ENCODE measurements around the gene ERF. TPM values are rescaled to one million over a fixed set of nuclear protein-coding genes. Genes with fewer than 3 reads are reported as not detected.

The ERF gene
- total RNA-seq, 1 donor from 2014 or later: 109 TPM

GRCh38 chr19:42276821-42277220 lies 21.9 kb upstream of the ERF start:
- Mint-ChIP-seq H3K4me3 (ENCODE audit: unreplicated experiment) (no peak overlapping the region), H3K36me3 (ENCODE audit: low read depth, unreplicated experiment) (peaks cover 22% of the 10 kb centered on the region), H3K27me3 (ENCODE audit: unreplicated experiment) (peaks cover 9% of the 10 kb centered on the region), H3K27ac (ENCODE audit: unreplicated experiment) (no peak overlapping the region), H3K9me3 (ENCODE audit: unreplicated experiment) (no peaks in the 10 kb centered on the region), H3K4me1 (ENCODE audit: unreplicated experiment) (peaks cover 33% of the 10 kb centered on the region)
- no peak for TF ChIP-seq CTCF (IDR thresholded peaks at IDR 0.05; ENCODE audit: unreplicated experiment)
- DNase-seq (ENCODE audit: low spot score): no peak

- H3K27ac Mint-ChIP-seq (ENCODE audit: unreplicated experiment): no peak overlapping the region
- peaks cover 27% of the 10 kb centered on the region for H3K36me3 Mint-ChIP-seq (ENCODE audit: low read depth, unreplicated experiment)
- H3K27me3 Mint-ChIP-seq (ENCODE audit: unreplicated experiment): peaks cover 9% of the 10 kb centered on the region
- no peaks in the 10 kb centered on the region for H3K9me3 Mint-ChIP-seq (ENCODE audit: unreplicated experiment)
- H3K4me3 Mint-ChIP-seq (ENCODE audit: unreplicated experiment): peak overlapping the region; percentile 78
- DNase-seq (ENCODE audit: low spot score): no peak
- peaks cover 34% of the 10 kb centered on the region for H3K4me1 Mint-ChIP-seq (ENCODE audit: unreplicated experiment)
- TF ChIP-seq CTCF (IDR thresholded peaks at IDR 0.05; ENCODE audit: unreplicated experiment): no peak
Observed at GRCh38 chr19:42276284-42276683, 21.4 kb upstream of the ERF start.

GRCh38 chr19:42275517-42275916 lies 20.6 kb upstream of the ERF start:
- H3K9me3 Mint-ChIP-seq (ENCODE audit: unreplicated experiment): no peaks in the 10 kb centered on the region
- peaks cover 9% of the 10 kb centered on the region for H3K27me3 Mint-ChIP-seq (ENCODE audit: unreplicated experiment)
- no peak for DNase-seq (ENCODE audit: low spot score)
- no peak for TF ChIP-seq CTCF (IDR thresholded peaks at IDR 0.05; ENCODE audit: unreplicated experiment)
- H3K27ac Mint-ChIP-seq (ENCODE audit: unreplicated experiment): no peak overlapping the region
- H3K4me3 Mint-ChIP-seq (ENCODE audit: unreplicated experiment): peak overlapping the region; percentile 77
- H3K36me3 Mint-ChIP-seq (ENCODE audit: low read depth, unreplicated experiment): peaks cover 28% of the 10 kb centered on the region
- H3K4me1 Mint-ChIP-seq (ENCODE audit: unreplicated experiment): peaks cover 40% of the 10 kb centered on the region

GRCh38 chr19:42275103-42275502 lies 20.2 kb upstream of the ERF start:
- Mint-ChIP-seq H3K9me3 (ENCODE audit: unreplicated experiment) (no peaks in the 10 kb centered on the region), H3K27me3 (ENCODE audit: unreplicated experiment) (peaks cover 11% of the 10 kb centered on the region), H3K27ac (ENCODE audit: unreplicated experiment) (no peak overlapping the region), H3K4me3 (ENCODE audit: unreplicated experiment) (peak overlapping the region; percentile 77), H3K36me3 (ENCODE audit: low read depth, unreplicated experiment) (peaks cover 28% of the 10 kb centered on the region), H3K4me1 (ENCODE audit: unreplicated experiment) (peaks cover 44% of the 10 kb centered on the region)
- no peak for DNase-seq (ENCODE audit: low spot score)
- TF ChIP-seq CTCF (IDR thresholded peaks at IDR 0.05; ENCODE audit: unreplicated experiment): no peak

- no peak for TF ChIP-seq CTCF (IDR thresholded peaks at IDR 0.05; ENCODE audit: unreplicated experiment)
- H3K27ac Mint-ChIP-seq (ENCODE audit: unreplicated experiment): no peak overlapping the region
- no peak for DNase-seq (ENCODE audit: low spot score)
- H3K9me3 Mint-ChIP-seq (ENCODE audit: unreplicated experiment): no peaks in the 10 kb centered on the region
- H3K4me1 Mint-ChIP-seq (ENCODE audit: unreplicated experiment): peaks cover 46% of the 10 kb centered on the region
- peaks cover 23% of the 10 kb centered on the region for H3K36me3 Mint-ChIP-seq (ENCODE audit: low read depth, unreplicated experiment)
- H3K4me3 Mint-ChIP-seq (ENCODE audit: unreplicated experiment): no peak overlapping the region
- H3K27me3 Mint-ChIP-seq (ENCODE audit: unreplicated experiment): peaks cover 7% of the 10 kb centered on the region
Observed at GRCh38 chr19:42274065-42274682, 19.2 kb upstream of the ERF start.

All from endothelial cell (in vitro differentiated cells).